Renal pelvis (tissue), 4 donors: ENCODE data around the gene MBNL2. TPM values are rescaled to one million over a fixed set of nuclear protein-coding genes. Genes with fewer than 3 reads are reported as not detected.

Experiments used
- DNase-seq: peaks from one replicate; pipeline ENCODE4 v3.0.0-alpha.2; 2013
- polyA plus RNA-seq, 3 donors: library from polyadenylated mRNA; unstranded; fragments of 120-200 nt; gene quantifications; one replicate each; pipeline ENCODE4 v1.2.1, GENCODE V29; 2013; ENCODE audit not compliant: insufficient read length in 3 of 3

MBNL2 gene
- polyA plus RNA-seq, 3 donors: 51.2 to 69.0 (median 68.7) TPM

GRCh38 chr13:97438856-97439595 lies 216.9 kb downstream of the MBNL2 start:
- no peak for DNase-seq

GRCh38 chr13:97440598-97441170 lies 218.6 kb downstream of the MBNL2 start:
- no peak for DNase-seq

DNA sequence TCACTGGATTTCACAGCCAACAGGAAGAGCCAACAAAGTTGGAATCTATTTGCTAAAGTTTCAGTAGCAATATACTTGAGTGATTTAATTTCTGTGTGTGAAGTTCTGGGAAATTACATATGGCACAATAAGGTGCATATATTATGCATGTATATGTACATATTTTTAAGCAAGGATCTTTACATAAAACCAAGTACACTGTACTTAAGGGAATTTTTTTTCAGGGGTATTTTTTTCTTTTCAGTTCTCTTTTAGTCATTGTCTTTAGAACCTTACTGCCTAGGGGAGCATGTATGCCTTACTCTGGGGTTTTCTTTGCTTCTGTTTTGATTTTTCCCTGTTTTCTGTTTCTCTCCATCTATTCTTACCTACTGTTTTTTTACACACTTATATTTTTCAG lies 219.2 kb downstream of the MBNL2 start:
- DNase-seq: no peak

Other genes with a start within 250 kb of the MBNL2 start
- 1 to 10 TPM; 4.3 to 5.5 (median 5.3) TPM for gene OXGR1, start 227.9 kb upstream of the MBNL2 start, polyA plus RNA-seq
- gene RAP2A, start 211.8 kb downstream of the MBNL2 start, polyA plus RNA-seq: 10 to 100 TPM; 37.0 to 41.4 (median 40.1) TPM